Upper lobe of right lung (tissue), 1 donor: ENCODE data around the gene NXN. TPM values are rescaled to one million over a fixed set of nuclear protein-coding genes. Genes with fewer than 3 reads are reported as not detected.

Experiments
- ATAC-seq: fragments of 200-7000 bp; cut with Tn5 transposase; one replicate; pipeline ENCODE4 v1.9.1; 2020; ENCODE audit warnings: mild to moderate bottlenecking, moderate library complexity
- DNase-seq: peaks from one replicate; pipeline ENCODE4 v3.0.0-alpha.2; 2020
- H3K27ac ChIP-seq: fragments of 200-600 bp; one replicate; pipeline ENCODE4 v1.8.0; 2022
- H3K27me3 ChIP-seq: fragments of 200-600 bp; one replicate; pipeline ENCODE4 v1.8.0; 2022; ENCODE audit warnings: mild to moderate bottlenecking
- H3K36me3 ChIP-seq: fragments of 200-600 bp; one replicate; pipeline ENCODE4 v1.8.0; 2022
- H3K4me1 ChIP-seq: fragments of 200-600 bp; one replicate; pipeline ENCODE4 v1.8.0; 2022
- H3K4me3 ChIP-seq: fragments of 200-600 bp; one replicate; pipeline ENCODE4 v1.8.0; 2022; ENCODE audit warnings: mild to moderate bottlenecking
- H3K9me3 ChIP-seq: fragments of 200-600 bp; one replicate; pipeline ENCODE4 v1.8.0; 2022
- CTCF ChIP-seq: fragments of 200-600 bp; IDR thresholded peaks from one replicate; pipeline ENCODE4 v1.8.0; 2022; ENCODE audit warnings: antibody characterized with exemption
- intact Hi-C: fragments of 100-400 bp; cut with DNase I; formaldehyde crosslinking; loops from one replicate; pipeline ENCODE4 v1.11.0; 2022
- total RNA-seq: library from RNA; stranded (reverse); fragmentation: NEBNext Ultra II Directional; extraction: Animal tissue kit (Norgen Biotek cat#: 25700); gene quantifications from one replicate; pipeline ENCODE4 v1.2.1, GENCODE V29; 2021
- donor health status: DM: no; HTN: yes; CAD: no; lungs with severe emphysema.

Gene NXN
- total RNA-seq, 1 donor from 2014 or later: 57.3 TPM

- no peak for ATAC-seq
- H3K27me3 ChIP-seq: no peaks in the 10 kb centered on the region
- peaks cover 29% of the 10 kb centered on the region for H3K4me1 ChIP-seq
- no peak for DNase-seq
- peaks cover 81% of the 10 kb centered on the region for H3K36me3 ChIP-seq
- no peaks in the 10 kb centered on the region for H3K9me3 ChIP-seq
- H3K4me3 ChIP-seq: no peak overlapping the region
- H3K27ac ChIP-seq: peak overlapping the region; percentile 75
- no peak for TF ChIP-seq CTCF
- intact Hi-C loops: no loop called here
Observed at GRCh38 chr17:1009229-1010085, 29.9 kb upstream of the NXN start.

- Histone ChIP-seq H3K9me3 (no peaks in the 10 kb centered on the region), H3K36me3 (peaks cover 93% of the 10 kb centered on the region), H3K4me1 (peaks cover 37% of the 10 kb centered on the region), H3K27ac (peak overlapping the region; percentile 75), H3K27me3 (no peaks in the 10 kb centered on the region), H3K4me3 (no peak overlapping the region)
- no peak for TF ChIP-seq CTCF
- no peak for DNase-seq
- no peak for ATAC-seq
- intact Hi-C loops: no loop called here
Observed at GRCh38 chr17:1008008-1008761, 28.6 kb upstream of the NXN start.

GRCh38 chr17:1007310-1008007 lies 27.9 kb upstream of the NXN start:
- DNase-seq (no peak), ATAC-seq (no peak)
- peak overlapping the region; percentile 75 for H3K27ac ChIP-seq
- intact Hi-C loops: no loop called here
- no peaks in the 10 kb centered on the region for H3K27me3 ChIP-seq
- H3K4me1 ChIP-seq: peaks cover 44% of the 10 kb centered on the region
- TF ChIP-seq CTCF: no peak
- H3K4me3 ChIP-seq: no peak overlapping the region
- H3K36me3 ChIP-seq: peaks cover 93% of the 10 kb centered on the region
- H3K9me3 ChIP-seq: no peaks in the 10 kb centered on the region

- no peak for TF ChIP-seq CTCF
- Histone ChIP-seq H3K4me3 (no peak overlapping the region), H3K4me1 (peaks cover 56% of the 10 kb centered on the region), H3K27ac (peak overlapping the region; percentile 73), H3K27me3 (no peaks in the 10 kb centered on the region), H3K36me3 (peaks cover 90% of the 10 kb centered on the region), H3K9me3 (no peaks in the 10 kb centered on the region)
- DNase-seq (no peak), ATAC-seq (no peak)
- intact Hi-C loops: no loop called here
Observed at GRCh38 chr17:1006054-1006453, 26.5 kb upstream of the NXN start.

- Histone ChIP-seq H3K27ac (peak overlapping the region; percentile 73), H3K27me3 (no peaks in the 10 kb centered on the region), H3K36me3 (peaks cover 90% of the 10 kb centered on the region), H3K4me1 (peaks cover 62% of the 10 kb centered on the region), H3K9me3 (no peaks in the 10 kb centered on the region), H3K4me3 (no peak overlapping the region)
- intact Hi-C loops: no loop called here
- DNase-seq (no peak), ATAC-seq (no peak)
- TF ChIP-seq CTCF: no peak
Observed at GRCh38 chr17:1005361-1005946, 25.9 kb upstream of the NXN start.
